Ramos (cell line): ENCODE data around the gene DDA1.

ENCODE experiments used
- in situ Hi-C: fragments of 300-500 bp; cut with MboI; formaldehyde crosslinking; loops from one replicate; pipeline ENCODE4 v1.14.3; 2022; ENCODE audit warnings: low sequenced_read_pairs; ENCODE audit not compliant: unreplicated experiment

DDA1 gene

DNA sequence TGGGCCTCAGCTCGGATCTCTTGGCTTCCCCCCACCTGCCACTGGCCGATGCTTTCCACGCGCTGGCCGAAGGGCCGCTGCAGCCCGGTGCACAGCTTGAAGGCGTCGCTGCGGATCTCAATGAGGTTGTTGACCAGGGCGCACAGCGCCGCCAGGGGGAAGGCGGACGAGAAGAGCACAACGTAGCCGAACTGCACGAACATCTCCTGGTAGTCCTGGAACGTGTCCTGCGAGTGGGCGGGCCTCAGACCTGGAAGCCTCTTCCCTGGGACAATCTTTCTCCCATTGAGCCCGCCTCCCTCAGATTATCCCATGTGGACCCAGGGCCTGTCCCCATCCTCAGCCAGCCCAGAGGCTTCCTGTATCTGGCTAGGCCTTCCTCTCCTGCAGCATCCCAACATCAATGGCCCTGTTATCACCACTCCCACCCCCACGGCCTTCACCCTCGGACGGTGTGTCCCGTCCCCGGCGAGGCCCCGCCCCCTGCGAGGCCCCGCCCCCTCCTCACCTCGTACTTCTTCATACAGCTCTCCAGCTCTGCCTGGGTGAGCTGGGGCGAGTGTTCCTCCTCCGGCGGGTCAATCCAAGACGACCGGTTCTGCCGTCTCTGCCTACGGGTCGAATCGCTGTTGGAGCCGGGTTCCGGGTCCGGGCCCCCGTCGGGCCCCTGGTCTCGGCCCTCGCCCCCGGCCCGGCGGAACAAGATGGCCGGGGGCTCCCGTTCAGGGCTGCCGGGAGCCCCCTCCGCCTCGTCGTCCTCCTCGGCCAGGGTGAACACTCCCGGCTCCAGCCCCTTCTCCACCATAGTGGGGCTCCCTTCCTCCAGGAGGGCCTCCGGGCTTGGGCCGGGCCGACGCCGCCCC lies 18.5 kb downstream of the DDA1 start:
- in situ Hi-C loops: no loop called here

DNA sequence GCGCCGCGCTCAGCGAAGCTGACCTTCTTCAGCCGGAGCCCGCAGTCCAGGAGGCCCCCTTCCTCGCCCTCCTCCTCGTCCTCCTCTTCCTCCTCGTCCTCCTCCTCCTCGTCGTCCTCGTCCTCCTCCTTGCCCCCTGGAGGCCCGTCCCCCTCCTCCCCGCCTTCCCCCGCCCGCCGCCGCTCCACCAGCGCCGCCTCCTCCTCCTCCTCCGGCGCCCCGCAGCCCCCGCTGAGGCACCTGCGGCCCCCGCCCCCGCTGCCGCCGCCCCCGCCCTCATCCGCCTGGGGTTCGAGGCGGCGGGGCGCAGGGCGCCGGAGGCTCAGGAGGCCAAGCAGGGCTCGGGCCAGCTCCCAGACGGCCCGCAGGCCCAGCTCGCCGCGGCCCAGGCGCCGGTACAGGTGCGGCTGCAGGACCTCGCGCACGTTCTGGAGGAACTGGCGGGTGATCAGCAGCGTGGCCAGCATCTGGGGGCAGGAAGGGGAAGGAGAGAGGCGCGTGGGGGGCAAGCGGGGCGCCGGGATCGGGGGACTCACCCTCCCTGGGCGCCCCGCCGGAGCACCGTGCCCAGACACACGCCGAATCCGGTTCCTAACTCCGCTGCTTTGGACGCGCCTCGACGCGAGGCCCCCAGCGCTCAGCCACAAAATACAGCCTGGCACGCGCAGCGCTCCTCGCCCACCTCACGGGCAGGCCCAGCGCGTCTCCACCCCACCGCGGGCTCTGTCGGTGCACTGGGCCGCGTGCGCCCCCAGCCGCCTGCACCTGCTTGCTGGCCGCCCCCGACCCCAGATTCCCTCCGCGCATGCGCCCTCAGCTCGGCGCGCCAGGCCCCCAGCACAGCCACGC lies 19.4 kb downstream of the DDA1 start:
- in situ Hi-C loops: no loop called here

- in situ Hi-C loops: no loop called here
Measured at GRCh38 chr19:17329366-17330261, 20.3 kb downstream of the DDA1 start.

- in situ Hi-C loops: no loop called here
Measured at GRCh38 chr19:17330262-17331044, 21.1 kb downstream of the DDA1 start.

GRCh38 chr19:17331045-17331558 lies 21.7 kb downstream of the DDA1 start:
- in situ Hi-C loops: no loop called here

GRCh38 chr19:17332360-17332676 lies 23.0 kb downstream of the DDA1 start:
- in situ Hi-C loops: no loop called here

DNA sequence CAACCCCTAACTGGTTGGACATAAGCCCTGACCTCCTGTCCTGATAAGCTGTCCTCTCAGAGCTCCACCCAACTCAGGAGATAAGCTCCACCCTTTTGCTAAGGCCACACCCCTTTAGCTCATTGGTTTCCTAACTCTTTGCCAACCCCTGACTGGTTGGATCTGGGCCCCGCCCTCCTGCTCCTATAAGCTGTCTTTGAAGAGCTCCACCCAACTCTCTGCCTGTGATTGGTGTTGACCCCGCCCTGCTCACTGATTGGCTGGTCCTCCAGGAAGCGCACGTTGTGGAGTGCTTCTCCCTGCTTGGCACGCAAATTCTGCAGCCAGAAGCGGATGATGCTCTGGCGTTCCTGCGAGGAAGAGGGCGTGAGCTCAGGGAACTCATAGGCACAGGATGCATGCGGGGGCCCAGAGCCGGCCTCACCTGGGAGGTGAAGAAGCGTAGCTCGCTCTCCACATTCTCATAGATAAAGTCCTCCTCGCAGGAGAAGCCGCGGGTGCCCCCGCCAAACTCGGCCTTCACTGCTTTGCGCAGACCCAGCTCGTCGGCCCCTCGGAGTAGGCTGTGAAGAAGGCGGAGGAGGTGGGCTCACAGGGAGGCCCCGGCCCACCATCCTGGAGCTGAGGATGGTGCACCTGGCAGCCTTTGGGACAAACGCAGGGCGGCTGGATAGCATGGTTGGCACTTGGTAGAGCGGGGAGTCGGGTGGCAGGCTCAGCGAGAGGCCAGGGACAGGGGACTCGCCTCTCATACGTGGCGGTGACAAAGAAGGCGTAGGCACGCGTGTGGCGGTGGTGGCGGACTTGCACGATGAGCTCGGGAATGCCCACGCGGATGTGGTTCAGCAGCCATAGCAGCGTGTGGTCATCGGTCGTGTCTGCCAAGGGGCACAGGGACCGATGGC lies 23.6 kb downstream of the DDA1 start:
- in situ Hi-C loops: no loop called here

- in situ Hi-C loops: no loop called here
Measured at GRCh38 chr19:17333611-17334413, 24.4 kb downstream of the DDA1 start.

GRCh38 chr19:17334414-17335409 lies 25.3 kb downstream of the DDA1 start, which contains the start of gene ANO8:
TSS of gene ANO8 (minus strand) at chr19:17334855. CDS start at chr19:17334670, 185 bp downstream.
- in situ Hi-C loops: no loop called here

- in situ Hi-C loops: no loop called here
Measured at GRCh38 chr19:17335575-17335974, 26.2 kb downstream of the DDA1 start.

DNA sequence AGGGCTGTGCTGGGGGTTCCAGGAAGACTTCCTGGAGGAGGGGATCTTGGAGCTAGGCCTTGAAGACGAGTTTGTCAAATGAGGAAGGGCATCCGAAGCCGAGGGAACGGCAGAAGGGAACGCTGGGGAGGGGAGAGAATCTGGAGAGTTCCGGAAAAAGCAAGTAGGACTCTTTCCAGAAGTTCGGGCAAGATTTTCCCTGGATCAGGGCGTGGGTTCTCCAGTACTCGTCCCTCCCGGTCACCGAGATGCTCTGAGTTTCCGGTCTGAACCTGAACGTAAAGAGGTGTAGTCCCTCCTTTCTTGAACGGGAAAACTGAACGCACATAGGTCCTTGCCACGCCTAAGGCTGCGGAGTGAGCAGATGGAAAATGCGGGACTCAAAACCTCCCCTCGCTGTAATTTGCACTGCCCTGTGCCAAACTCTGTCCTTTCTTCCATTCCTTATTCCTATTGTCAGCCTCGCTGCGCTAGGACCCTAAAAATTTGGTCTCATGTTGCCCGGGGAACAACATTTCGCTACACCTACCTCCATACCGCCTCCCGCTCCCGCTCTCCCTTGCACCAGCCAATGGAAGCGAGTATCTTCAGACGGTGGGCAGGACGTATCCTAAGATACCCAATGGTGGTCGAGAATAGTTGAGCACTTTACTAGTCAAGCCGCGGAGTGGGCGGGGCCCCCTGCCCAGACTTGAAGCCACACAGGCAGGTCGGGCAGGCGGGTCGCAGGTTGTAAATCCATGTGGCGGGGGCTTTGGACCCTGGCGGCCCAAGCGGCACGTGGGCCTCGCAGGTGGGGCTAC lies 27.7 kb downstream of the DDA1 start, which contains the start of gene GTPBP3:
Gene GTPBP3, plus strand, starts transcription at position 682 of the 803 bp plus-strand sequence. Its CDS starts 59 bp downstream, at position 741.
- in situ Hi-C loops: no loop called here

GRCh38 chr19:17337675-17338432 lies 28.5 kb downstream of the DDA1 start:
- in situ Hi-C loops: no loop called here

- in situ Hi-C loops: no loop called here
Measured at GRCh38 chr19:17338433-17339078, 29.2 kb downstream of the DDA1 start.

DNA sequence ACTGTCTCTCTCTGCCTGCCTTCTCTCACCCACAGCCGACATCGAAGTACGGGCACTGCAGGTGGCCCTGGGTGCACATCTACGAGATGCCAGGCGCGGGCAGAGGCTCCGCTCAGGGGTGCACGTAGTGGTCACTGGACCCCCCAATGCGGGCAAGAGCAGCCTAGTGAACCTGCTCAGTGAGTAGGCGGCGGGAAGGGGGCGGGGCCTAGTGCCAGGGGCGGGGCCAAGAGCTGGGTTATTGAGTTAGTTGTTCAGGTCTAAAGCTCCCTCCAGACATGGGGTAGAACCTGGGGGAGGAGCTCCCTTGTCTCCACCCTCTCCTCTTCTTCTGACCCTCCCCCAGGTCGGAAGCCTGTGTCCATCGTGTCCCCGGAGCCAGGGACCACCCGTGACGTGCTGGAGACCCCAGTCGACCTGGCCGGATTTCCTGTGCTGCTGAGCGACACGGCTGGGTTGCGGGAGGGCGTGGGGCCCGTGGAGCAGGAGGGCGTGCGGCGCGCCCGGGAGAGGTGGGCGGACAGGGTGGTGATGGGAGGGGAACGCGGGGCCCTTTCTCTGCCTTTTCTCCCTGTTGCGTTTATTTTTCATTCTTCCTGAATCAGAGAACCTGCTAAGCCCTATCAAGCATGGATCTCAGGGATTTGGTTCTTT lies 29.9 kb downstream of the DDA1 start:
- in situ Hi-C loops: no loop called here
